GM23338 (cell line): Measurements from ENCODE around the gene TP73. TPM values are rescaled to one million over a fixed set of nuclear protein-coding genes. Genes with fewer than 3 reads are reported as not detected.
A peak's percentile ranks its signal among the peaks of the same experiment; 100 is the strongest.

Experiments used
- ATAC-seq: fragments of 200-7000 bp; cut with Tn5 transposase; 3 replicates; pipeline ENCODE4 v1.9.1; 2020
- DNase-seq: peaks from one replicate; pipeline ENCODE4 v3.0.0-alpha.2; 2015; ENCODE audit warnings: low spot score
- H2AFZ ChIP-seq: fragments of 200-600 bp; sonication (generic); 2 replicates; pipeline ENCODE4 v1.8.0; 2016; ENCODE audit warnings: antibody characterized with exemption, mild to moderate bottlenecking, moderate library complexity
- H3F3A ChIP-seq: fragments of 200-600 bp; sonication (generic); replicated peaks from 2 replicates; pipeline ENCODE4 v1.8.0; 2017; ENCODE audit warnings: antibody characterized with exemption, mixed run types, low read depth
- H3K27ac ChIP-seq: fragments of 200-600 bp; sonication (generic); 2 replicates; pipeline ENCODE4 v1.6.1; 2016; ENCODE audit warnings: low read depth
- H3K27me3 ChIP-seq: fragments of 200-600 bp; sonication (generic); 2 replicates; pipeline ENCODE4 v1.8.0; 2016; ENCODE audit warnings: mild to moderate bottlenecking, mixed run types, moderate library complexity; ENCODE audit not compliant: insufficient read depth
- H3K36me3 ChIP-seq: fragments of 200-600 bp; sonication (generic); 2 replicates; pipeline ENCODE4 v1.8.0; 2016; ENCODE audit warnings: mild to moderate bottlenecking; ENCODE audit not compliant: insufficient read depth
- H3K4me1 ChIP-seq: fragments of 200-600 bp; sonication (generic); 2 replicates; pipeline ENCODE4 v1.8.0; 2016; ENCODE audit warnings: mild to moderate bottlenecking, moderate library complexity; ENCODE audit not compliant: insufficient read depth
- H3K4me2 ChIP-seq: fragments of 200-600 bp; sonication (generic); 2 replicates; pipeline ENCODE4 v1.7.1; 2017; ENCODE audit warnings: mixed run types
- H3K4me3 ChIP-seq: fragments of 200-600 bp; sonication (generic); 2 replicates; pipeline ENCODE4 v1.6.1; 2016; ENCODE audit warnings: mixed run types
- H3K79me2 ChIP-seq: fragments of 200-600 bp; sonication (generic); replicated peaks from 2 replicates; pipeline ENCODE4 v1.8.0; 2017; ENCODE audit warnings: mild to moderate bottlenecking; ENCODE audit not compliant: insufficient read depth
- H3K9me2 ChIP-seq: fragments of 200-600 bp; sonication (generic); 2 replicates; pipeline ENCODE4 v1.8.0; 2017; ENCODE audit not compliant: insufficient read depth
- H4K20me1 ChIP-seq: fragments of 200-600 bp; sonication (generic); replicated peaks from 2 replicates; pipeline ENCODE4 v1.8.0; 2017; ENCODE audit warnings: mild to moderate bottlenecking; ENCODE audit not compliant: insufficient read depth
- H3K27ac Mint-ChIP-seq: 2 replicates; pipeline ENCODE4 v1.8.0; 2020; ENCODE audit warnings: inconsistent platforms, mild to moderate bottlenecking, moderate library complexity, mixed read lengths
- H3K27me3 Mint-ChIP-seq: 3 replicates; pipeline ENCODE4 v1.8.0; 2022; ENCODE audit warnings: low read depth, mild to moderate bottlenecking, moderate library complexity, mixed read lengths, inconsistent platforms; ENCODE audit not compliant: insufficient read depth, poor library complexity
- H3K36me3 Mint-ChIP-seq: 3 replicates; pipeline ENCODE4 v1.8.0; 2021; ENCODE audit warnings: low read depth, mild to moderate bottlenecking, inconsistent platforms, moderate library complexity, mixed read lengths
- H3K4me1 Mint-ChIP-seq: 3 replicates; pipeline ENCODE4 v1.8.0; 2020; ENCODE audit warnings: mild to moderate bottlenecking, inconsistent platforms, mixed read lengths
- H3K4me3 Mint-ChIP-seq: 3 replicates; pipeline ENCODE4 v1.8.0; 2021; ENCODE audit warnings: moderate library complexity, mild to moderate bottlenecking, inconsistent platforms, mixed read lengths
- H3K9me3 Mint-ChIP-seq: 3 replicates; pipeline ENCODE4 v1.8.0; 2020; ENCODE audit warnings: moderate library complexity, mild to moderate bottlenecking, inconsistent platforms, mixed read lengths
- CREB1 ChIP-seq: fragments of 250-450 bp; sonication (Bioruptor Pico); IDR thresholded peaks from 2 replicates; pipeline ENCODE4 v1.5.0; 2020; ENCODE audit warnings: low read depth, mild to moderate bottlenecking, moderate library complexity
- EZH2 ChIP-seq: fragments of 200-600 bp; sonication (generic); IDR thresholded peaks from one replicate; pipeline ENCODE4 v1.8.0; 2017; ENCODE audit warnings: antibody characterized with exemption, mild to moderate bottlenecking, low read depth; ENCODE audit not compliant: unreplicated experiment
- EZH2phosphoT487 ChIP-seq: fragments of 200-600 bp; sonication (generic); IDR thresholded peaks from one replicate; pipeline ENCODE4 v1.8.1; 2018; ENCODE audit warnings: antibody characterized with exemption; ENCODE audit not compliant: unreplicated experiment
- JUNB ChIP-seq: IDR thresholded peaks from one replicate; pipeline ENCODE4 v1.6.1; 2016; ENCODE audit warnings: antibody characterized with exemption; ENCODE audit not compliant: unreplicated experiment
- NANOG ChIP-seq: IDR thresholded peaks from 2 replicates; pipeline ENCODE4 v1.6.1; 2016; ENCODE audit warnings: antibody characterized with exemption, borderline replicate concordance
- POLR2AphosphoS5 ChIP-seq: IDR thresholded peaks from 2 replicates; pipeline ENCODE4 v1.6.1; 2016; ENCODE audit warnings: antibody characterized with exemption, low read depth
- STAT1 ChIP-seq: IDR thresholded peaks from one replicate; pipeline ENCODE4 v1.6.1; 2016; ENCODE audit warnings: antibody characterized with exemption; ENCODE audit not compliant: unreplicated experiment
- ZNF114 ChIP-seq: fragments of 250-450 bp; sonication (Bioruptor Pico); IDR thresholded peaks from 2 replicates; pipeline ENCODE4 v1.5.0; 2020; ENCODE audit warnings: mild to moderate bottlenecking, moderate library complexity
- ZNF331 ChIP-seq: fragments of 250-450 bp; sonication (Bioruptor Pico); IDR thresholded peaks from 2 replicates; pipeline ENCODE4 v1.5.0; 2020; ENCODE audit warnings: low read depth, mild to moderate bottlenecking, moderate library complexity
- polyA plus RNA-seq: library from polyadenylated mRNA; unstranded; fragments of >200 nt; fragmentation: Nextera tagmentation; extraction: Ambion mirVana; gene quantifications from 2 replicates; pipeline ENCODE4 v1.2.1, GENCODE V29; 2016
- total RNA-seq: library from RNA; depleted of rRNA; stranded (reverse); fragments of >200 nt; shearing (Covaris generic); gene quantifications from 2 replicates; pipeline ENCODE4 v1.2.3, GENCODE V29; 2014
- TF ChIP-seq, protein P1 (sequence below): IDR thresholded peaks from 2 replicates; pipeline ENCODE4 v1.6.1; 2016; ENCODE audit warnings: antibody characterized with exemption
- TF ChIP-seq, protein P2 (sequence below): IDR thresholded peaks from one replicate; pipeline ENCODE4 v1.6.1; 2018; ENCODE audit warnings: antibody characterized with exemption; ENCODE audit not compliant: unreplicated experiment
- TF ChIP-seq, protein P3 (sequence below), 2 experiments: fragments of 200-600 bp in 1 of 2; sonication (generic) in 1 of 2; conservative IDR thresholded peaks; 2 replicates each; pipeline versions ENCODE4 v1.5.1 to v1.6.1; 2016 to 2017; ENCODE audit warnings: antibody characterized with exemption in 2 of 2, low read depth in 2 of 2, mild to moderate bottlenecking in 2 of 2, moderate library complexity in 1 of 2

Gene TP73
- total and polyA plus RNA-seq, 2 experiments from 2014 or later: 1.4 to 3.4 TPM

DNA sequence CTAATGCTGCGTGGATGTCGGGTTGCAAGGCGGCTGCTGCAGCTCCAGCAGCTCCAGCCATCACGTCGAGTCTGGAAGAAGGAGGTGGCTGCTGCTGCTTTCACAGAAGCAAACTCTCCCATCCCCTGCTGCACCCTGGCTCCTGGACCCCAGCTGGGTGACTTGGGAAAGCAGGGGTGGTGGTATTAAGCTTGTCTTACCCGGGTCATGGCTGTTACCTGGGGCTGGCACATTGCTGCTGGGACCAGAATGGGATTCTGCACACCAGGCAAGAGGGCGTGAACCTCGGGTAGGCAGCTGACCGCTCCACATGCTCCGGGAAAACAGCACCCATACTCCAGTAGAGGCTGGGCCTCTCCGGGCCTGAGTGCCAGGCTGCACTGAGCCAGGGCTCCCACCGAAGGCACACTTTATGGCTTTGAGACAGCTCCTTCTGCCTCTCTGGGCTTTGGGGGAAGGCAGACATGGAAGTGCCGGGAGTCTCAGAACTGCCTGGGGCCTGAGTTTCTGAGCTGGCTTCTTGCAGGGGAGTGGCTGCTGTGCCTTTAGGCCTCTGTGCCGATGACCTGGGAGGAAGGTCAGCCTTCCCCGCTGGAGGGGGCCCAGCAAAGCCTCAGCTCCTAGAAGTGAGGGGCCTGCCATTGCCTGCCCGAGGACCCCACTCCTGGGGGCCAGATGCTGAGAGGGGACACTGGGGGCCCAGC lies 121.4 kb downstream of the TP73 start:
- no peaks in the 10 kb centered on the region for H3K9me2 ChIP-seq
- peak overlapping the region; percentile 64; the same call in 1 of the 2 replicates for H3K4me3 ChIP-seq
- ATAC-seq (no peak), DNase-seq (no peak)
- peaks cover 6% of the 10 kb centered on the region; the same call in 1 of the 2 replicates for H3F3A ChIP-seq
- no peaks in the 10 kb centered on the region for H3K9me3 Mint-ChIP-seq
- no peak overlapping the region for H3K27ac ChIP-seq
- H3K4me2 ChIP-seq: peak overlapping the region; percentile 90; the same call in 1 of the 2 replicates
- TF ChIP-seq EZH2 (no peak), ZNF331 (CRISPR knock-in tag) (no peak), POLR2AphosphoS5 (no peak), CREB1 (CRISPR knock-in tag) (no peak), ZNF114 (CRISPR knock-in tag) (no peak)
- TF ChIP-seq, protein P1, sequence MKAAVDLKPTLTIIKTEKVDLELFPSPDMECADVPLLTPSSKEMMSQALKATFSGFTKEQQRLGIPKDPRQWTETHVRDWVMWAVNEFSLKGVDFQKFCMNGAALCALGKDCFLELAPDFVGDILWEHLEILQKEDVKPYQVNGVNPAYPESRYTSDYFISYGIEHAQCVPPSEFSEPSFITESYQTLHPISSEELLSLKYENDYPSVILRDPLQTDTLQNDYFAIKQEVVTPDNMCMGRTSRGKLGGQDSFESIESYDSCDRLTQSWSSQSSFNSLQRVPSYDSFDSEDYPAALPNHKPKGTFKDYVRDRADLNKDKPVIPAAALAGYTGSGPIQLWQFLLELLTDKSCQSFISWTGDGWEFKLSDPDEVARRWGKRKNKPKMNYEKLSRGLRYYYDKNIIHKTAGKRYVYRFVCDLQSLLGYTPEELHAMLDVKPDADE: no peak
- TF ChIP-seq, protein P2, sequence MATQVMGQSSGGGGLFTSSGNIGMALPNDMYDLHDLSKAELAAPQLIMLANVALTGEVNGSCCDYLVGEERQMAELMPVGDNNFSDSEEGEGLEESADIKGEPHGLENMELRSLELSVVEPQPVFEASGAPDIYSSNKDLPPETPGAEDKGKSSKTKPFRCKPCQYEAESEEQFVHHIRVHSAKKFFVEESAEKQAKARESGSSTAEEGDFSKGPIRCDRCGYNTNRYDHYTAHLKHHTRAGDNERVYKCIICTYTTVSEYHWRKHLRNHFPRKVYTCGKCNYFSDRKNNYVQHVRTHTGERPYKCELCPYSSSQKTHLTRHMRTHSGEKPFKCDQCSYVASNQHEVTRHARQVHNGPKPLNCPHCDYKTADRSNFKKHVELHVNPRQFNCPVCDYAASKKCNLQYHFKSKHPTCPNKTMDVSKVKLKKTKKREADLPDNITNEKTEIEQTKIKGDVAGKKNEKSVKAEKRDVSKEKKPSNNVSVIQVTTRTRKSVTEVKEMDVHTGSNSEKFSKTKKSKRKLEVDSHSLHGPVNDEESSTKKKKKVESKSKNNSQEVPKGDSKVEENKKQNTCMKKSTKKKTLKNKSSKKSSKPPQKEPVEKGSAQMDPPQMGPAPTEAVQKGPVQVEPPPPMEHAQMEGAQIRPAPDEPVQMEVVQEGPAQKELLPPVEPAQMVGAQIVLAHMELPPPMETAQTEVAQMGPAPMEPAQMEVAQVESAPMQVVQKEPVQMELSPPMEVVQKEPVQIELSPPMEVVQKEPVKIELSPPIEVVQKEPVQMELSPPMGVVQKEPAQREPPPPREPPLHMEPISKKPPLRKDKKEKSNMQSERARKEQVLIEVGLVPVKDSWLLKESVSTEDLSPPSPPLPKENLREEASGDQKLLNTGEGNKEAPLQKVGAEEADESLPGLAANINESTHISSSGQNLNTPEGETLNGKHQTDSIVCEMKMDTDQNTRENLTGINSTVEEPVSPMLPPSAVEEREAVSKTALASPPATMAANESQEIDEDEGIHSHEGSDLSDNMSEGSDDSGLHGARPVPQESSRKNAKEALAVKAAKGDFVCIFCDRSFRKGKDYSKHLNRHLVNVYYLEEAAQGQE: no peak
- no peaks in the 10 kb centered on the region for H3K27me3 ChIP-seq
- no peak overlapping the region for H2AFZ ChIP-seq
- peaks cover 19% of the 10 kb centered on the region for H3K4me1 Mint-ChIP-seq
- peaks cover 14% of the 10 kb centered on the region for H3K27me3 Mint-ChIP-seq
- H3K27ac Mint-ChIP-seq: no peak overlapping the region
- H3K4me1 ChIP-seq: peaks cover 13% of the 10 kb centered on the region; the same call in 1 of the 2 replicates
- H3K36me3 ChIP-seq: no peaks in the 10 kb centered on the region
- H4K20me1 ChIP-seq: no peaks in the 10 kb centered on the region; the same call in 1 of the 2 replicates
- no peaks in the 10 kb centered on the region for H3K79me2 ChIP-seq
- peak overlapping the region; percentile 61; the same call in 2 of the 3 replicates for H3K4me3 Mint-ChIP-seq
- H3K36me3 Mint-ChIP-seq: no peaks in the 10 kb centered on the region

DNA sequence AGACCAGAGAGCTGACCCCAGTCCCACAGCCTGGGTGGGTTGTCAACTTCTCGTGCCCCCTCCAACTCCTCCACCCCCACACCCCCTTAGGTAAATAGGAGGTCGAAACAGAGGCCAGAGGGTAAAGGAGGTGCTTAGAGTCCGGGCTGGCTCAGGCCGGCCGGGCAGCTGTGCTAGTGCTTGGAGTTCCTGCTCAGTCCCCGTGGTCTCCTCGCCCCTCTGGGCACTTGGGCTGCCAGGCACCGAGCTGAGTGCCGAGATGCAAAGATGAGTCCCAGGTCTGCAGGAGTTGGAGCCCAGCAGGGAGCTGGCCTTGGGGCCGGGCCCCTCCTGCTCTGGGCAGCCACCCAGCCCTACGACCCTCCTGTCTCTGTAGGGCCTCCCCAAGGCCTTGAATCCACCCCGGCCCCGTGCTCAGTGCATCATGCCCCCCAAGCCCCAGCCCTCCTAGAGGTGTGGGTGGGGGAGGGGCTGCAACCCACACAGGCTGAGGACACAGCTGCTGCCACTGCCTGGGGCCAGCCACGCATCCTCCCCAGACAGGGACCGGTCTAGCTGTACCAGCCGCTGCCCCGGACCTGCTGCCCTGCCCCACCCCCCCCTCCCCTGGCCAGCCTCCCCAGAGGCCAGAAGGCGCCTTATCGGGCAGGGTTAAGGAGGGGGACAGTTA lies 122.1 kb downstream of the TP73 start:
- Histone ChIP-seq H3K4me1 (peaks cover 13% of the 10 kb centered on the region; the same call in 1 of the 2 replicates), H3K27ac (no peak overlapping the region), H2AFZ (no peak overlapping the region), H3K9me2 (no peaks in the 10 kb centered on the region), H3K4me2 (no peak overlapping the region), H4K20me1 (no peaks in the 10 kb centered on the region; the same call in 1 of the 2 replicates), H3K79me2 (no peaks in the 10 kb centered on the region), H3K4me3 (no peak overlapping the region), H3K36me3 (no peaks in the 10 kb centered on the region), H3K27me3 (no peaks in the 10 kb centered on the region), H3F3A (peaks cover 6% of the 10 kb centered on the region; the same call in 1 of the 2 replicates)
- ATAC-seq: no peak
- Mint-ChIP-seq H3K4me1 (peaks cover 19% of the 10 kb centered on the region), H3K9me3 (no peaks in the 10 kb centered on the region), H3K27ac (no peak overlapping the region), H3K36me3 (peaks cover 4% of the 10 kb centered on the region), H3K4me3 (no peak overlapping the region), H3K27me3 (peaks cover 17% of the 10 kb centered on the region)
- DNase-seq: no peak
- TF ChIP-seq ZNF114 (CRISPR knock-in tag) (no peak), ZNF331 (CRISPR knock-in tag) (no peak), CREB1 (CRISPR knock-in tag) (no peak), NANOG (no peak), EZH2phosphoT487 (no peak), JUNB (no peak), STAT1 (no peak), EZH2 (no peak), POLR2AphosphoS5 (no peak)
- TF ChIP-seq, protein P1: no peak
- TF ChIP-seq, protein P3, sequence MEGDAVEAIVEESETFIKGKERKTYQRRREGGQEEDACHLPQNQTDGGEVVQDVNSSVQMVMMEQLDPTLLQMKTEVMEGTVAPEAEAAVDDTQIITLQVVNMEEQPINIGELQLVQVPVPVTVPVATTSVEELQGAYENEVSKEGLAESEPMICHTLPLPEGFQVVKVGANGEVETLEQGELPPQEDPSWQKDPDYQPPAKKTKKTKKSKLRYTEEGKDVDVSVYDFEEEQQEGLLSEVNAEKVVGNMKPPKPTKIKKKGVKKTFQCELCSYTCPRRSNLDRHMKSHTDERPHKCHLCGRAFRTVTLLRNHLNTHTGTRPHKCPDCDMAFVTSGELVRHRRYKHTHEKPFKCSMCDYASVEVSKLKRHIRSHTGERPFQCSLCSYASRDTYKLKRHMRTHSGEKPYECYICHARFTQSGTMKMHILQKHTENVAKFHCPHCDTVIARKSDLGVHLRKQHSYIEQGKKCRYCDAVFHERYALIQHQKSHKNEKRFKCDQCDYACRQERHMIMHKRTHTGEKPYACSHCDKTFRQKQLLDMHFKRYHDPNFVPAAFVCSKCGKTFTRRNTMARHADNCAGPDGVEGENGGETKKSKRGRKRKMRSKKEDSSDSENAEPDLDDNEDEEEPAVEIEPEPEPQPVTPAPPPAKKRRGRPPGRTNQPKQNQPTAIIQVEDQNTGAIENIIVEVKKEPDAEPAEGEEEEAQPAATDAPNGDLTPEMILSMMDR (conservative IDR thresholded peaks at IDR 0.05; ENCODE audit: low read depth in 2 of 2): no peak
